Gastroesophageal sphincter (tissue), 3 donors: ENCODE results near the gene FAM43B.

Experiments used
- POLR2A ChIP-seq, 2 donors: fragments of 450-650 bp; IDR thresholded peaks; one replicate each; pipeline ENCODE4 v1.6.1; 2017; ENCODE audit warnings: antibody characterized with exemption in 2 of 2, mild to moderate bottlenecking in 2 of 2, moderate library complexity in 1 of 2
- POLR2AphosphoS5 ChIP-seq: sonication (generic); formaldehyde crosslinking; IDR thresholded peaks from one replicate; pipeline ENCODE4 v1.6.1; 2017; ENCODE audit warnings: antibody characterized with exemption
- TF ChIP-seq, protein P1 (sequence below), 4 experiments: fragments of 200-600 bp in 2 of 4; fragments of 450-650 bp in 2 of 4; sonication (generic) in 1 of 4; IDR thresholded peaks; one replicate each; pipeline ENCODE4 v1.5.1; 2017 to 2019; ENCODE audit warnings: antibody characterized with exemption in 4 of 4, mild to moderate bottlenecking in 2 of 4, moderate library complexity in 2 of 4

DNA sequence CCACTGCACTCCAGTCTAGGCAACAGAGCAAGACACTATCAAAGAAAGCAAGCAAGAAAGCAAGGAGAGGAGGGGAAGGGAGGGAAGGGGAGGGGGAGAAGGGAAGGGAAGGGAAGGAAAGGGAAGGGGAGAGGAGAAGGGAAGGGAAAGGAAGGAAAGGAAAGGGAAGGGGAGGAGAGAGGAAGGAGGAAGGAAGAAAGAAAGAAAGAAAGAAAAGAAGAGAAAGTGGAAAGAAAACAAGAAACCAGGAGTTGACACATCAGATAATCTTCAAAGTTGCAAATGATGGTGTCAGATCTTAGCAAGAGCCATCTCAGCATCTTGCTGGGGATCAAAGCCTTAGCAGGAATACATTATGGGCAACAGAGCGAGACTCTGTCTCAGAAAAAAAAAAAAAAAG lies 21.6 kb downstream of the FAM43B start:
- TF ChIP-seq POLR2AphosphoS5 (no peak), POLR2A (IDR thresholded peaks at IDR 0.05) (no peak)
- TF ChIP-seq, protein P1, sequence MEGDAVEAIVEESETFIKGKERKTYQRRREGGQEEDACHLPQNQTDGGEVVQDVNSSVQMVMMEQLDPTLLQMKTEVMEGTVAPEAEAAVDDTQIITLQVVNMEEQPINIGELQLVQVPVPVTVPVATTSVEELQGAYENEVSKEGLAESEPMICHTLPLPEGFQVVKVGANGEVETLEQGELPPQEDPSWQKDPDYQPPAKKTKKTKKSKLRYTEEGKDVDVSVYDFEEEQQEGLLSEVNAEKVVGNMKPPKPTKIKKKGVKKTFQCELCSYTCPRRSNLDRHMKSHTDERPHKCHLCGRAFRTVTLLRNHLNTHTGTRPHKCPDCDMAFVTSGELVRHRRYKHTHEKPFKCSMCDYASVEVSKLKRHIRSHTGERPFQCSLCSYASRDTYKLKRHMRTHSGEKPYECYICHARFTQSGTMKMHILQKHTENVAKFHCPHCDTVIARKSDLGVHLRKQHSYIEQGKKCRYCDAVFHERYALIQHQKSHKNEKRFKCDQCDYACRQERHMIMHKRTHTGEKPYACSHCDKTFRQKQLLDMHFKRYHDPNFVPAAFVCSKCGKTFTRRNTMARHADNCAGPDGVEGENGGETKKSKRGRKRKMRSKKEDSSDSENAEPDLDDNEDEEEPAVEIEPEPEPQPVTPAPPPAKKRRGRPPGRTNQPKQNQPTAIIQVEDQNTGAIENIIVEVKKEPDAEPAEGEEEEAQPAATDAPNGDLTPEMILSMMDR (IDR thresholded peaks at IDR 0.05): no peak
